Hepatocyte (in vitro differentiated cells): ENCODE measurements around the gene SLC25A18. TPM values are rescaled to one million over a fixed set of nuclear protein-coding genes. Genes with fewer than 3 reads are reported as not detected.

Source experiments
- DNase-seq: peaks from one replicate; pipeline ENCODE4 v3.0.0-alpha.2; 2016; ENCODE audit warnings: low spot score
- H2AFZ ChIP-seq: fragments of 200-600 bp; sonication (generic); 2 replicates; pipeline ENCODE4 v1.6.0; 2016; ENCODE audit warnings: antibody characterized with exemption, mild to moderate bottlenecking
- H3K27ac ChIP-seq: fragments of 200-600 bp; sonication (generic); 2 replicates; pipeline ENCODE4 v1.5.1; 2016; ENCODE audit warnings: mild to moderate bottlenecking
- H3K27me3 ChIP-seq: fragments of 200-600 bp; sonication (generic); 2 replicates; pipeline ENCODE4 v1.6.1; 2016
- H3K36me3 ChIP-seq: fragments of 200-600 bp; sonication (generic); replicated peaks from 2 replicates; pipeline ENCODE4 v1.5.1; 2016; ENCODE audit warnings: low read depth; ENCODE audit not compliant: insufficient read depth
- H3K4me1 ChIP-seq: fragments of 200-600 bp; sonication (generic); 2 replicates; pipeline ENCODE4 v1.5.1; 2016; ENCODE audit warnings: mild to moderate bottlenecking, moderate library complexity; ENCODE audit not compliant: insufficient read depth
- H3K4me2 ChIP-seq: fragments of 200-600 bp; sonication (generic); 2 replicates; pipeline ENCODE4 v1.6.0; 2016
- H3K4me3 ChIP-seq: fragments of 200-600 bp; sonication (generic); 2 replicates; pipeline ENCODE4 v1.5.1; 2016; ENCODE audit warnings: mild to moderate bottlenecking
- H3K79me2 ChIP-seq: fragments of 200-600 bp; sonication (generic); 2 replicates; pipeline ENCODE4 v1.6.0; 2017; ENCODE audit warnings: mild to moderate bottlenecking
- H3K9me2 ChIP-seq: fragments of 200-600 bp; sonication (generic); replicated peaks from 2 replicates; pipeline ENCODE4 v1.6.0; 2017; ENCODE audit warnings: mild to moderate bottlenecking; ENCODE audit not compliant: insufficient read depth
- H3K9me3 ChIP-seq: fragments of 200-600 bp; sonication (generic); 2 replicates; pipeline ENCODE4 v1.5.1; 2016; ENCODE audit warnings: low read depth, mild to moderate bottlenecking
- H4K20me1 ChIP-seq: fragments of 200-600 bp; sonication (generic); 2 replicates; pipeline ENCODE4 v1.6.0; 2016; ENCODE audit warnings: mild to moderate bottlenecking; ENCODE audit not compliant: insufficient read depth, poor library complexity, severe bottlenecking
- CTCF ChIP-seq: fragments of 200-600 bp; sonication (generic); IDR thresholded peaks from 2 replicates; pipeline ENCODE4 v1.5.1; 2016; ENCODE audit warnings: antibody characterized with exemption, mild to moderate bottlenecking; ENCODE audit not compliant: poor library complexity
- EZH2 ChIP-seq: fragments of 200-600 bp; sonication (generic); IDR thresholded peaks from 2 replicates; pipeline ENCODE4 v1.6.1; 2016; ENCODE audit warnings: antibody characterized with exemption, mild to moderate bottlenecking, borderline replicate concordance
- EZH2phosphoT487 ChIP-seq: fragments of 200-600 bp; sonication (generic); IDR thresholded peaks from one replicate; pipeline ENCODE4 v1.6.1; 2018; ENCODE audit warnings: antibody characterized with exemption, mild to moderate bottlenecking, low read depth, moderate library complexity; ENCODE audit not compliant: unreplicated experiment, severe bottlenecking
- WGBS: methylation state at CpG from one replicate; pipeline ENCODE4 v1.1.6; 2016; ENCODE audit warnings: low lambda C conversion rate; ENCODE audit errors: missing lambda C conversion rate; 5-methylcytosine and 5-hydroxymethylcytosine counted together
- polyA plus RNA-seq: library from polyadenylated mRNA; unstranded; fragments of >200 nt; fragmentation: Nextera tagmentation; extraction: Ambion mirVana; gene quantifications from 2 replicates; pipeline ENCODE4 v1.2.1, GENCODE V29; 2016
- total RNA-seq: library from RNA; depleted of rRNA; stranded (reverse); fragments of >200 nt; gene quantifications from 2 replicates; pipeline ENCODE4 v1.2.3, GENCODE V29; 2014

Gene SLC25A18
- total and polyA plus RNA-seq, 2 experiments from 2014 or later, result 3.5 to 4.2 TPM

GRCh38 chr22:17537155-17537554 lies 26.1 kb upstream of the SLC25A18 start:
- H4K20me1 ChIP-seq, result no peaks in the 10 kb centered on the region
- no peak overlapping the region for H2AFZ ChIP-seq
- TF ChIP-seq EZH2phosphoT487 (no peak), CTCF (no peak), EZH2 (no peak)
- H3K4me1 ChIP-seq, result no peaks in the 10 kb centered on the region
- no peak overlapping the region for H3K4me2 ChIP-seq
- DNase-seq, result no peak
- H3K9me3 ChIP-seq, result no peaks in the 10 kb centered on the region
- 100% methylated on average over 2 of the region's 2 CpGs for WGBS
- no peak overlapping the region for H3K4me3 ChIP-seq
- H3K9me2 ChIP-seq, result no peaks in the 10 kb centered on the region
- H3K79me2 ChIP-seq, result no peaks in the 10 kb centered on the region
- H3K27me3 ChIP-seq, result no peaks in the 10 kb centered on the region
- no peak overlapping the region for H3K27ac ChIP-seq
- H3K36me3 ChIP-seq, result no peaks in the 10 kb centered on the region

GRCh38 chr22:17540481-17540880 lies 22.8 kb upstream of the SLC25A18 start:
- Histone ChIP-seq H3K79me2 (no peaks in the 10 kb centered on the region), H3K36me3 (no peaks in the 10 kb centered on the region), H4K20me1 (no peaks in the 10 kb centered on the region), H3K4me3 (no peak overlapping the region), H3K9me2 (no peaks in the 10 kb centered on the region), H3K9me3 (no peaks in the 10 kb centered on the region), H3K27me3 (no peaks in the 10 kb centered on the region), H3K4me1 (no peaks in the 10 kb centered on the region), H3K4me2 (no peak overlapping the region), H2AFZ (no peak overlapping the region), H3K27ac (no peak overlapping the region)
- TF ChIP-seq EZH2 (no peak), EZH2phosphoT487 (no peak), CTCF (no peak)
- WGBS, result 95% methylated on average over 15 of the region's 15 CpGs
- no peak for DNase-seq

DNA sequence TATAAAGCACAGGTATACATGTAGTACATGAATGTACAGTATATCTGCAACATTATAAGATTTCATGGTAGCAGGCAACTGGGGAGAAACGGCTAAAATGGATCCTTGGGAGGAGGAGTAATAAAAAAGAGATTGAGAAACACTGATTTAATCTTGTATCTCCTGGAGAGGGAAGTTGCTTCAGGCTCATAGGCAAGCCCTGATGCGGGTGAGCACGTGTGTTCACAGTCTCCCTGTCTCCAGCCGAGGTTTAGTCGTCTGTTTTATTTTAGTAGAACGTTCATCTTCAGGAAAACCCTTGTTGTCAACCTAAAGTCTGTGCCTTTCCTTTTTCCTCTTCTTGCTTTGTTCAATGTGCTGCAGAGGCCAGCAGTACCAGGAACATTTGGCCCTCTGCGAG lies 21.8 kb upstream of the SLC25A18 start:
- Histone ChIP-seq H3K4me2 (no peak overlapping the region), H3K4me1 (no peaks in the 10 kb centered on the region), H3K27me3 (no peaks in the 10 kb centered on the region), H3K9me2 (no peaks in the 10 kb centered on the region), H3K27ac (no peak overlapping the region), H3K36me3 (no peaks in the 10 kb centered on the region), H3K4me3 (no peak overlapping the region), H3K9me3 (no peaks in the 10 kb centered on the region), H3K79me2 (no peaks in the 10 kb centered on the region), H4K20me1 (no peaks in the 10 kb centered on the region), H2AFZ (no peak overlapping the region)
- 92% methylated on average over 7 of the region's 7 CpGs for WGBS
- no peak for TF ChIP-seq CTCF
- no peak for TF ChIP-seq EZH2phosphoT487
- TF ChIP-seq EZH2, result no peak
- DNase-seq, result no peak

GRCh38 chr22:17542452-17542851 lies 20.8 kb upstream of the SLC25A18 start:
- H2AFZ ChIP-seq, result no peak overlapping the region
- DNase-seq, result no peak
- no peaks in the 10 kb centered on the region for H3K4me1 ChIP-seq
- no peak overlapping the region for H3K27ac ChIP-seq
- H4K20me1 ChIP-seq, result no peaks in the 10 kb centered on the region
- no peaks in the 10 kb centered on the region for H3K9me3 ChIP-seq
- TF ChIP-seq EZH2phosphoT487 (no peak), EZH2 (no peak), CTCF (no peak)
- no peaks in the 10 kb centered on the region for H3K9me2 ChIP-seq
- H3K4me3 ChIP-seq, result no peak overlapping the region
- H3K36me3 ChIP-seq, result no peaks in the 10 kb centered on the region
- 96% methylated on average over 13 of the region's 14 CpGs for WGBS
- no peak overlapping the region for H3K4me2 ChIP-seq
- H3K79me2 ChIP-seq, result no peaks in the 10 kb centered on the region
- H3K27me3 ChIP-seq, result no peaks in the 10 kb centered on the region
